Lower leg skin (tissue), 4 donors: ENCODE results near the gene DIP2C. TPM values are rescaled to one million over a fixed set of nuclear protein-coding genes. Genes with fewer than 3 reads are reported as not detected.
"Not testable (repeated sequence)": the region's sequence is repeated elsewhere in the genome, so short reads cannot be mapped to it uniquely, and the experiment has no call there.

Experiments used
- DNase-seq, 2 donors: peaks; one replicate each; pipeline ENCODE4 v3.0.0-alpha.2; 2019; ENCODE audit warnings: low spot score in 2 of 2
- H3K4me3 ChIP-seq: fragments of 200-600 bp; sonication (generic); 2 replicates; pipeline ENCODE4 v1.5.1; 2017; ENCODE audit warnings: mild to moderate bottlenecking, low read depth; ENCODE audit not compliant: poor library complexity, severe bottlenecking
- CTCF ChIP-seq, 3 donors: fragments of 450-650 bp; IDR thresholded peaks; one replicate each; pipeline ENCODE4 v1.5.1; 2016; ENCODE audit warnings: antibody characterized with exemption in 3 of 3, mild to moderate bottlenecking in 3 of 3, moderate library complexity in 2 of 3
- POLR2A ChIP-seq, 2 donors: fragments of 450-650 bp; IDR thresholded peaks; one replicate each; pipeline ENCODE4 v1.6.1; 2016 to 2017; ENCODE audit warnings: antibody characterized with exemption in 2 of 2, mild to moderate bottlenecking in 1 of 2, moderate library complexity in 1 of 2
- WGBS, 2 donors: methylation state at CpG; one replicate each; pipeline ENCODE4 v1.1.5; 2018; 5-methylcytosine and 5-hydroxymethylcytosine counted together
- intact Hi-C: fragments of 100-400 bp; cut with DNase I; formaldehyde crosslinking; loops from one replicate; pipeline ENCODE4 v1.15.0; 2023; ENCODE audit warnings: low total_unique reads
- total RNA-seq, 4 donors: library from RNA; depleted of rRNA; stranded (reverse); fragments of >200 nt; gene quantifications; one replicate each; pipeline ENCODE4 v1.1.0, GENCODE V29; 2016

Gene DIP2C
- total RNA-seq, 4 donors from 2014 or later, result 6.2 to 14.7 (median 10.6) TPM

- TF ChIP-seq CTCF (IDR thresholded peaks at IDR 0.05), result no peak
- TF ChIP-seq POLR2A (IDR thresholded peaks at IDR 0.05), result no peak
- no peak for DNase-seq
- intact Hi-C loops, result no loop called here
- H3K4me3 ChIP-seq, result no peak overlapping the region
- 90 to 94% methylated on average over 13 of the region's 13 CpGs for WGBS, 2 donors
These were observed 337.6 kb downstream of the DIP2C start for GRCh38 chr10:351770-352334.

GRCh38 chr10:350981-351501 lies 338.4 kb downstream of the DIP2C start:
- WGBS, 2 donors, result 92 to 93% methylated on average over 32 to 34 of the region's 35 CpGs
- TF ChIP-seq CTCF (IDR thresholded peaks at IDR 0.05), result no peak
- H3K4me3 ChIP-seq, result no peak overlapping the region
- DNase-seq, result no peak
- intact Hi-C loops, result no loop called here

- no peak for DNase-seq
- H3K4me3 ChIP-seq, result no peak overlapping the region
These were observed 340.4 kb downstream of the DIP2C start for GRCh38 chr10:349081-349480.

GRCh38 chr10:348456-348855 lies 341.0 kb downstream of the DIP2C start:
- 97 to 98% methylated on average over 17 of the region's 17 CpGs for WGBS, 2 donors
- intact Hi-C loops, result no loop called here
- no peak overlapping the region for H3K4me3 ChIP-seq
- TF ChIP-seq CTCF (IDR thresholded peaks at IDR 0.05), result no peak
- TF ChIP-seq POLR2A (IDR thresholded peaks at IDR 0.05), result no peak
- no peak for DNase-seq

More at GRCh38 chr10:349081-349480, 340.4 kb downstream of the DIP2C start:
- WGBS, 2 donors, result 91 to 95% methylated on average over 24 of the region's 24 CpGs
- intact Hi-C loops, result no loop called here
- TF ChIP-seq CTCF (IDR thresholded peaks at IDR 0.05) (no peak), POLR2A (IDR thresholded peaks at IDR 0.05) (no peak)

- H3K4me3 ChIP-seq, DNase-seq, intact Hi-C loops: not testable (repeated sequence)
- WGBS, 2 donors, result 90 to 91% methylated on average over 34 of the region's 34 CpGs
These were observed 341.7 kb downstream of the DIP2C start for GRCh38 chr10:347774-348173.

GRCh38 chr10:347190-347589 lies 342.3 kb downstream of the DIP2C start:
- DNase-seq, H3K4me3 ChIP-seq, intact Hi-C loops: not testable (repeated sequence)
- WGBS, 2 donors, result 88% methylated on average over 31 to 33 of the region's 33 CpGs

- TF ChIP-seq POLR2A (IDR thresholded peaks at IDR 0.05) (no peak), CTCF (IDR thresholded peaks at IDR 0.05) (no peak)
- intact Hi-C loops, result no loop called here
- WGBS, 2 donors, result 93 to 95% methylated on average over 27 of the region's 27 CpGs
- DNase-seq, result no peak
- no peak overlapping the region for H3K4me3 ChIP-seq
These were observed 344.8 kb downstream of the DIP2C start for GRCh38 chr10:344582-345200.
